HG03442 (cell line): ENCODE data around the gene RAB6B.

Source experiments
- ATAC-seq: cut with Tn5 transposase; IDR thresholded peaks from one replicate; pipeline ENCODE4 v1.9.1; 2021; ENCODE audit warnings: mild to moderate bottlenecking, moderate library complexity; ENCODE audit not compliant: unreplicated experiment

RAB6B gene

DNA sequence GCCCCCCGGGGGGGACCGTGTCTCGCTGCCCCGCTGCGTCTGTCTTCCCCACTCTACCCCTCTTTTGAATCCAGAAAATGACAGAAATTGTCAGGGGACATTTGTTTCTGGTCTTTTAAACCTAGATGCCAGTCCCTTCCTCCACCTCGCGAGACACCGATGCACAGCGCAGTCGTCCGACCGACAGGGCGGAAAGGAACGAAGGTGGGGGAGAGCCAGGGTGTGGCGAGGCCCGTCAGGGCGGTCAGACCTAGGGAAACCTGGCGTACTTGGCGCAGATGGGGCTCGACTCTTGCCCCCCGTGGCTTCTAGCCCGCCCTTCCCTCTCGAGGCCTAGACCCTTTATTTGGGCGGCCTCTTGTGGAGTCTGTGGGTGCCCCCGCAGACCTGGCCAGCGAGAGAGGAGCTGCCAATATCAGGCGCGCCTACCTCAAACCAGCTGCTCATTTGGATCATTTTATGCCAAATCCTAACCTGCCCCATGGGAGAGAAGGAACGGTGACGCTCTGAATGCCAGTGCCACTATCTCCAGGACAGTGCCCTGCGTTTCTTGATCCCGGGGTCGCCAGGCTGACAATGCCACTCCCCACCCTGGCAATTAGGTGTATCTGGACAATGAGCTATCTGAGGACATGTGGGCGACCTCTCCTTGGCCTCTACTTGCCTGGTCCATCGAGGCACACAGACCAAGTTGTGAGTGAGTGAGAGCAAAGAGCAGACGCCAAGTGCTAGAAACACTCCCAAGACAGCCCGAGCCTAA lies 500 bp upstream of the RAB6B start:
- ATAC-seq: no peak

GRCh38 chr3:133894353-133895207 lies 1.1 kb downstream of the RAB6B start:
- no peak for ATAC-seq

- no peak for ATAC-seq
Observed at GRCh38 chr3:133893683-133894352, 1.9 kb downstream of the RAB6B start.

DNA sequence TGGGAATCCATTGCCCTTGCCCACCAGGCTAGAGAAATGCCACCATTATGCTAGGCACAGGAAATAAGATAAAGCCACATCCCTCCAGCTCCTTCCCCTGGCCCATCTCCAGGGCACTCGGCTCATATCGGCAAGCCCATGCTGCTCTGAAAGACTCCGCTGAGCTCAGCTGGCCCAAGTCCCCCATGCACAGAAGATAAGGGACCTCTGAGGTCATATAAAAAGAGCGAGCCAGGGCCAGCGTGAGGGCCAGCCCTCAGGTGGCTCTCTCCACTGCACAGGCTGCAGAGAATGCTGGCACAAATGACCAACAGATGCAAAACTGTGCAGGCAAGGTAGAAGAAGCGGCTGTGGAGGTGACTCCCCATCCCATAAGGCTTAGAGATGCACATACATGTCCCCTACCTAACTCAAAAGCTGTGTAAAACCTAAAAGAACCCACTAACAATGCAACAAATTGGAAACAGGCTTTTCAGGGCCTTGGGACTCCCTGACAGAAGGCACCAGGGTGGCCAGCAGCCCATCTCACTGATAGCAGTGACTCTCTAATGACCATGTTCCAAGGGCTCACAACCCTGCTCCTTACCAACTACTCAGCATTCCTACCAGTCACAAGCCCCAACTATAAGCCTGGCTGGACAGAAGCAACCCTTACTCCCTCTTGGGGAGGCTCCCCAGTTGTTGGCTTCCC lies 3.0 kb downstream of the RAB6B start:
- ATAC-seq: no peak

DNA sequence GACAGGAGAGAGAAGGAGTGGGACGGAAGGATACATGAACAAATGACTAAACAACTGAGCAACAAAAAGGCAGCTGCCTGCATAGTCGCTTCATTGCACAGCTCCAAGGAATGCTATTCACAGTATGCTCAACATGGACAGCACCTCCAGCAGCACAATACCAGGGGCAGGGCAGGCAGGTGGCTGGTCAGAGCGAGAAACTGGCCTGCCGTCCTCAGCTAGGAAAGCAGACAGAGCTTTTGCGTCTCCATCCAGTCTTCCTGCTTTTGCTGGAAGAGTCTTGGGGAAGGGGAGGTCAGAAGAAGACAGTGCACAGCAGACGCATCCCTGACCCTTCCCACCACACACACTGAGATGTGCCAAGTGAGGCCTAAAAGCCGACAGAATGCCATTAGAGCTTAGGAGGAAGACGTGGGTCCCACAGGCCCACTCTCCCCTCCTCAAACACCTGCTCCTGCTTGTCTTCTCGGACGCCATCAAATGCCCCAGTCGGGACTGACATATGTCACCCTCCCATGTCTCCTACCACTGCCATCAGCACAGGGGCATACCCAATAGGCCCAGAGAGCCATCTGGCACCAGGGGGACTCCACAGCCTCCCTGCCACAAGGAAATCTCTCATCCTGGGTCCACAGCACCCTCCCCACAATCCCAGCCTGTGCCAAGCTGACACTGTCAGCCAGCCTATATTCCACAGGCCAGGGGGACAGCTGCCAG lies 3.9 kb downstream of the RAB6B start:
- ATAC-seq: no peak

DNA sequence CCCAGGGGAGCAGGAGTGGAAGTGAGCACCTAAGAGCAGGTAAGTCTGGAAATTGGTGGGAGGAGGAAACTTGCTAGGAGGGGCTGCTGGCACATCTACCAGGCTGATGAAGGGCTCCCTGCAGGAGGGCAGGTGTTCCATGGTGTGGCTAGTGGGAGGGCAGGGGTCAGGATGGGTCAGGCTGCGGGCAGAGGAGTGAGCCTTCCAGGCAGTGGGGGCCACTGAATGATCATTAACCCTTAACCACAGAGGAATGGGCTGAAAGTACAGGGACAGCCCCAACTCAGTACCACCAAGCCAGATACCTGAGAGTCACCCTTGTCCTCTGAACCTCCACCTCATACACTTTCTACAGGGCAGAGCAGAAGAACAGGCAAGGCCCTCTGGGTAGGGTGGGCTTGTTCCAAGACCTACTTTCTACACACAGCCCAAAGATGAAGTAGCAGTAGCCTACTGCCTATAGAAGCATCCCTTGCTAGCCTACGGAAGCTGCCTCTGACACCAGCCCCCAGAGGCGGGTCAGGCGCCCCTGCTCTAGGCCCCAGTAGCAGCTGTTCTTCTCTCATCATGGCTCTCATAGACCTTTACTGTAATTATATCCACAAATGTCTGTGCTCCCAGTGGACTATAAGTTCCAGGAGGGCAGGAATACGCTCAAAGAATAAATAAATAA lies 4.6 kb downstream of the RAB6B start:
- ATAC-seq: no peak

DNA sequence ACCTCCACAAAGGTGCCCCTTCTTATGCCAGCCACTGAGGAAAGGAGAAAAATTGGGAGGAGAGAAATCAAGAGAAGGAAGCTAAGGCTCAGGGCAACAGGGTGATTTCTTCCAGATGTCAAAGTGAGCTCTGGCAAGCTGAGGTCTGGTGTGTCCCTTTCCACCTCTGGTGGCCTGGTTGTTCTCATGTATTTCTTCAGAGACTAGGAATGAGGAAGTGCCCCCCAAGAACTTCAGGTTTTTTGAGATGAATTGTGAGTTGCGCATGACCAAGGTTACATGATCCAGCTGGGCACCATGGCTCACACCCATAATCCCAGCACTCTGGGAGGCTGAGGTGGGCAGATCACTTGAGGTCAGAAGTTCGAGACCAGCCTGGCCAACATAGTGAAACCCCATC lies 5.6 kb downstream of the RAB6B start:
- ATAC-seq: no peak

DNA sequence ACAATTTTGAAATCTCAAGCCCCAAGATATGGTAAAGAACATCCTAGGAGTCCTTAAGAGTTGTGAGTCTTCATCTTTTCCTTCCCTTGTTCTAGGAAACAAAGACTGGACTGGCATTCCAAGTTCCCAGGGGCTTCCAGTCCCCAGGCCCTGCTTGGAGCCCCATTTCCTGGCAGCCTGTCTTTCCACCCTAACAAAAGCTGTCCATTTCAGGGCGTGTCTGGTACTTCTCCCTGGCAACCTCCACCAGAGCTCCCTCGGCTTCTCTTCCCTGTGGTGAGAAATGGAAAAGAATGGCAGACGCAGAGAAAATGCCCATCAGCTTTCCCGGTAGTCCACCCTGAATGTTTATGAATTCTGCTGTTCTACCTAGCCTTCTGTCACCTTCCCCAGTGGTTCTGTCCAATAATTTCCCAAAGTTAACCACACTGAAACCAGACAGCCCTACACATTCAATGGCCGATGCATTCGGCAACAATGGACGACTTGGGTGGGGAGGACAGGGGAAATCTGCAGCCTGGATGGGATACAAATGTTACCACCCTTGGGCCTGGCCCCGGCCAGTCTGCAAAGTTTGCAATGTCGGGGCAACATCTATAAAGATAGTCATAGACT lies 6.8 kb downstream of the RAB6B start:
- no peak for ATAC-seq

DNA sequence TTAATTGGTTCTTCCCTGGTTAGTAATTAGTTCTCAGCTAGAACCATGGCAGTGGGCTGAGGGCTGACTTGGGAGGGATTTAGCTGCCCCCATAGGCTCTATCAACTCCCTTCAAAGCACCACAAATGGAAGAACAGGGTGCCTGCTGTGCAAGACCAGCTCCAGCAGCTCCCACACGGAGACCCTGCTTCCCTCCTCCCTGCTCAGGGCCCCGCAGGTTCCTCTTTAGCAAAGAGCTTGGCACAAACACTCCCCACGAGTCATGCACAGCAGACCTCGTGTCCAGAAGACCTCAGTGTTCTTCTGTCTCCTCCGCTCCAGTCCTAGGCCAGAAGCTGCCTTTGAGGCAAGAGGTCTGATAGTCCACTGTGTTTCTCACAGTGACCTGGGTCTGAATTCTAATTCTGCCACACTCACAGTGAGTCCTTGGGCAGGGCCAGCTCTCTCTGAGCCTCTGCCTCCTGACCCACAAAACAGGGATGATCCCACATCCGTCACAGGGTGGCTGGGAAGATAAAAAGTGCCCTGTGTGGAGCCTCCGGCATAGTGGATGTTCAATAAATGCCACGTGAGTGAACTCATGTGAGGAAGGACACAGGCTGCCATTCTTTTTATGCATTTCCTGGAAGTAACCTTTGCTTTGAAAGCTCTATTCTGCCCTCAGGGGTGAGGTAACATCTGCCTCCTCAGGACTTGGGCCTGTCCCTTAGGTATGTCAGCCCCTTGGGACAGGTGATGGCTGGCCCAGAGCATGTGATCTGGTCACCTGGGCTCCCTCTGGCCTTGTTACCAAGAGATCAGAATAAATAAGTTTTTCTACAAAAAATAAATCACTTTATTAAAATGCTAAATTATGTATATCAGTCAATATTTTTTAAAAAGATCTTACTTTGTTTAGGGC lies 7.6 kb downstream of the RAB6B start:
- ATAC-seq: no peak

GRCh38 chr3:133887074-133887802 lies 8.4 kb downstream of the RAB6B start:
- ATAC-seq: no peak

GRCh38 chr3:133886031-133886722 lies 9.5 kb downstream of the RAB6B start:
- ATAC-seq: no peak

- no peak for ATAC-seq
Observed at GRCh38 chr3:133884887-133885711, 10.6 kb downstream of the RAB6B start.

GRCh38 chr3:133884054-133884886 lies 11.4 kb downstream of the RAB6B start:
- no peak for ATAC-seq

DNA sequence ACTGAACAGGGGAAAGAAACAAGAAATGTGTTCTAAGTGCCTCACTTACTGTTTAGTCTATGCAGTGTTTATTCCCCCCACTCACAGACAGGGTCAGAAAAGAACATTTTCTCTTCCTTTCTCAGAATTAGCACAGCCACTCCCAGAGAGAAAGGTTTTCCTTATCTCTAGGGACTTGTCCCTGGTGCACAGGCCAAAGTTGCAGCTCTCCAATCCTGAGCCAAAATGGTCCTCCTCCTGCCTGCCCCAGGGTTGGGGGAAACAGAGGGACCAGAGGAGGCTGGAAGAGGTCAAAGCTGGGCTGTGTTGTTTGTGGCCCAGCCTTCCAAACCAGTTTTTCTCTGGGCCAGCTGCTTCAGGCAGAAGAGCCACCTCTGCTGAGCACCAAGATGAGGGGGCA lies 12.0 kb downstream of the RAB6B start:
- ATAC-seq: no peak

DNA sequence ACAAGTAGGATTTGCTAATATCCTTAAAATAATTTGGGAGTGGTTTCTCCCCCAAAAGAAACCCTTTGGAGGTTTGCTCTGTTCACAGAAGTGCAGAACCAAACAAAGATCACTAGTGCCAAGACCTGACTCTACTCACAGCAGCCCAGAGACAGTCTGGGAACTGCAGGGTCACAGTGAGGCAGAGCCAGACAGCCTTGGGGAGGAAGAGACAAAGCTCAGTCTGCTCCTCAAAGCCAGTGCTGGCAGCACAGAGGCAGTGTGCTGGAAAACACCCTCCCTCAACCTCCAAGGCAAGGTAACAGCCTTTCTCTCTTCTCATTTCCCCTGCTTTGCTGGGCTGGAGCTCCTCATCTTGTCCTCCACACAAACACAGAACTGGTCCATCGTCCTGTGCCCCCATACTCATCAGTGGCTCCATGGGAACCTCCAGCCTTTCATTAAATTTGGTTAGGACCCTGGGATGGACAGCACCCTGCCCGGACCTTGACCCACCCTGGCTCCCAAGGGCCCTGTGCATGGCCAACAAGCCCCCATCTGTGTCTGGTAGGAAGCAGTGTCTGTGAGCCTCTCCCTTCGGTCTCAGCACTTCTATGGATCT lies 12.6 kb downstream of the RAB6B start:
- no peak for ATAC-seq
